Measurements from ENCODE around the gene ANKRD28.
"Not testable (repeated sequence)": the region's sequence is repeated elsewhere in the genome, so short reads cannot be mapped to it uniquely, and the experiment has no call there.

Gene ANKRD28
- total RNA-seq, result 117 to 137 reads per million in 2 experiments

DNA sequence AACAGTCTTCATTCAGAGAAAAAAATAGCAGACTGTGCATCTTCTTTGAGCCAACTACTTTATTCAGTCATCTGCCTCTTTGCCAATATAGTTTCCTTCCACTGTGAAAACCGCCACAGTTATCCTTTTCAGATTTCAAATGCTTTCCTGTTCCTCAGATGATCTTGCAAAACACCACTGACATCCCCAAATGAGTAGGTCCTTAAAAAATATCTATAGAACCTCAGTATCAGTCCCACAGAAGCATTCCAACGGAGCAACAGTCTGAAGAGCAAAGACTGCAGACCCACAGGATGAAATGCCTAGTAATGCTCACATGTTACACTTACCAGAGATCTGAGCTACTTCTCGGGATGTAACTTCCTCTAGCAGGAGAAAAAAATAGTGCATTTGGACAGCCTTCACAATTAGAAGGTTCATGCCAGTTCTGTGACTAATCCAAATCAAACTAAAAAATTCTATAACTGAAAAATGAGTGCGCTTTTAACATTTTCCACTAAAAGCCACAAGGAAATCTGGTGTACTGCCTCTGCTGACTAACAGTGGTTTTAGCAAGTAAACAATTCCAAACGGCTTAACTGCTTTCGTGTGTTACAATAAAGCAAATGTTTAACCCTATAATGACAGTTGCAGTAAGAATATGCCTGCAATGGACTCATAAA, at the start of gene ANKRD28:
ANKRD28 (minus strand) TSS at position 338 of the 662 bp plus-strand sequence. CDS start 1,458 bp downstream, outside the sequence.
- DNase-seq (ENCODE audit: low read depth), result no peak

DNA sequence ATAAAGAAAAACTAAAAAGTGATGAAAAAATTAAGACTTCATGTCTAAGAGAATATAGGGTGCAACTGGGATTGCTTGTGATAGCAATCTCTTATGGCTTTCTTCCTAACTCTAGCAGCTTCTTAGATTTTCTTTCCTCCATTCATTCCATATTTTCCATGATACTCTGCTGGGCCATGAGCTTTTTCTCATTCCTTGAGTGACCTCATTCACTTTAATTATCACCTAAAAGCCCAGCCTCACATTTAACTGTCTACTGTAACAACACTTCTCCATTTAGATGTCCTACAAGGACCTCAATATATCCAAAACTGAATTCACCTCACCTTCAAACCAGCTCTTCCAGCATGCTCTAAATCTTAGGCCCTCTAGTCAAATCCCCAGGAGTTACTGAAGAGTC, 49.5 kb upstream of the ANKRD28 start:
- DNase-seq (ENCODE audit: low read depth), result no peak

DNA sequence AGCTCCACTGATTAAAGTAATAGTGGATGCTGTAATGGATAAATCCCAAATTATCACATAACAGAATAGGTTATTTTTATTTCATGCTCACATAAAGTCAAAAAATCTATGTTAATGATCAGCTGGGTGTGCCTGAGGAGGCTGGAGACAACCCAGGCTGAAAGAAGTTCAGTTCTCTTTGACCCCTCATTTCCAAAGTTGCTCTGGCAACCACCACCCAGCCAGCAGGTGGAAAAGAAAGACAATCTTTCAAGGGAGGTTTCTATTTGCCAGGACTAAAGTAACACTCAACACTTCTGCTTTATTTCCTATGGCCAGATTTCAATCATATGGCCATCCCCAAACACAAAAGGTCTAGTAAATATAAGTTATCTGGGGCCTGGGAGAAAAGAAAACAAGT, 48.8 kb upstream of the ANKRD28 start:
- DNase-seq (ENCODE audit: low read depth), result no peak

DNA sequence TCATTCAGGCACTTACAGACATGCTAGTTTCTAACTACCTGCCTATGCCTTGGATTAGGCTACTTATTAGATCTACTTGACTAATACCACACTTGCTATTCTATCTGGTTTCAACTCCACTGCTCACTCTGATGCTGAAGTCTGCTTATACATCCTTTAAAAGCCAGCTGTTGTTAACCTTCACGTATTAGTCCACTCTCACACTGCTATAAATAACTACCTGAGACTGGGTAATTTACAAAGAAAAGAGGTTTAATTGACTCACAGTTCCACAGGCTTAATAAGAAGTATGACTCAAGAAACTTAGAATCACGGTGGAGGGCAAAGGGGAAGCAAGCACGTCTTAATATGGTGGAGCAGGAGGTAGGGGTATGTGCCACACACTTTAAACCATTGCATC, 47.7 kb upstream of the ANKRD28 start:
- DNase-seq (ENCODE audit: low read depth), result no peak

DNA sequence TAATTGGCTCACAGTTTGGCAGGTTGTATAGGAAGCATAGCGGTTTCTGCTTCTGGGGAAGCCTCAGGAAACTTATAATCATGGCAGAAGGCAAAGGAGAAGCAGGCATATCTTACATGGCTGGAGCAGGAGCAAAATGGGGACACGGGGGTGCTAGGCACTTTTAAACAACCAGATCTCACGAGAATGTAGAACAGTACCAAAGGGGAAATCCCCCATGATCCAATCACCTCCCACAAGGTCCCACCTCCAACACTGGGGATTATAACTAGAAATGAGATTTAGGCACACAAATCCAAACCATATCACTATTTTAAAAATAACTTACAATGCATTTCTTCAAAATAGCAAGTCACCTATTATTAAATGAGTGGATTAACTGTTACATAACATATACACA, 47.1 kb upstream of the ANKRD28 start:
- no peak for DNase-seq (ENCODE audit: low read depth)

DNA sequence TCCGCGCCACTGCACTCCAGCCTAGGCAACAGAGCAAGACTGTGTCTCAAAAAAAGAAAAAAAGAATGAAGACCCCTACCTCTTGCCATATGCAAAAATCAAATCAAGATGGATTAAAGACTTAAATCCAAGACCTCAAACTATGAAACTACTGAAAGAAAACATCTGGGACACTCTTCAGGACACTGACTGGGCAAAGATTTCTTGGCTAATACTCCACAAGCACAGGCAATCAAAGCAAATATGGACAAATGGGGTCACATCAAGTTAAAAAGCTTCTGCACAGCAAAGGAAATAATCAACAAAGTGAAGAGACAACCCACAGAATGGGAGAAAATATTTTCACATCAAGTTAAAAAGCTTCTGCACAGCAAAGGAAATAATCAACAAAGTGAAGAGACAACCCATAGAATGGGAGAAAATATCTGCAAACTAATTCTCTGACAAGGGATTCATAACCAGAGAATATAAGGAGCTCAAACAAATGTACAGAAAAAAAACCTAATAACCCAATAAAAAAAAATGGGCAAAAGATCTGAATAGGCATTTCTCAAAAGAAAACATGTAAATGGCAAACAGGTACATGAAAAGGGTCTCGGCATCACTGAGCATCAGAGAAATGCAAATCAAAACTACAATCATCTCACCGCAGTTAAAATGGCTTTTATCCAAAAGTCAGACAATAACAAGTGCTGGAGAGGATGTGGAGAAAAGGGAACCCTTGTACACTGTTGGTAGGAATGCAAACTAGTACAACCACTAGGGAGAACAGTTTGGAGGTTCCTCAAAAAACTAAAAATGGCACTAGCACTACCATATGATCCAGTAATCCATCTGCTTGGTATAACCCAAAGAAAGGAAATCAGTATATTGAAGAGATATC, 43.6 kb upstream of the ANKRD28 start:
- DNase-seq (ENCODE audit: low read depth), result not testable (repeated sequence)

DNA sequence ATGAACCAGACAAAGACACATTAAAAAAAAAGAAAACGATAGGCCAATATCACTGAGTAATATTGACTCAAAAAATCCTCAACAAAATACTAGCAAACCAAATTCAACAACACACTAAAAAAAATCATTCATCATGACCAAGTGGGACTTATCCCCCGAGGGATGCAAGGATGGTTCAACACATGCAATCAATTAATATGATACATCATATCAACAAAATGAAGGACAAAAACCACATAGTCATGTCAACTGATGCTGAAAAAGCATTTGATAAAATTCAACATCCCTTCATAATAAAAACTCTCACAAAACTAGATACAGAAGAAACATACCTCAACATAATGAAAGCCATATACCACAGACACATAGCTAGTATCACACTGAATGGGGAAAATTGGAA, 41.8 kb upstream of the ANKRD28 start:
- DNase-seq (ENCODE audit: low read depth), result no peak

DNA sequence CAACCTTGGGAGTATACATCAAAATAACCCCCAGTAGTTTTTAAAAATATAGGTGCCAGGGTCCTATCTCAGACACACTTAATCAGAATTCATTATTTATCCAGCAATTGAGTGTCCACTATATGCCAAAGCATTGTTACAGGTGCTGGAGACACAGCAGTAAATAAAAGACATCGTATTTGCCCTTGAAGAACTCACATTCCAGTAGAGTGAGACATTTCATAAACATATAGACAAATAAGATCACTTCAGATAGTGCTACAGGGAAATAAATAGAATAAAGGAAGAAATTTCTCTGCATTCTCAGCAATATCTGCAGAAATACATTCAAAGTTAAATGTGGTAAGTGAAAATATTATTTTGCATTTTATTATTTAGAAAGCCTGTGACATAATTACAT, 34.1 kb upstream of the ANKRD28 start:
- no peak for DNase-seq (ENCODE audit: low read depth)

DNA sequence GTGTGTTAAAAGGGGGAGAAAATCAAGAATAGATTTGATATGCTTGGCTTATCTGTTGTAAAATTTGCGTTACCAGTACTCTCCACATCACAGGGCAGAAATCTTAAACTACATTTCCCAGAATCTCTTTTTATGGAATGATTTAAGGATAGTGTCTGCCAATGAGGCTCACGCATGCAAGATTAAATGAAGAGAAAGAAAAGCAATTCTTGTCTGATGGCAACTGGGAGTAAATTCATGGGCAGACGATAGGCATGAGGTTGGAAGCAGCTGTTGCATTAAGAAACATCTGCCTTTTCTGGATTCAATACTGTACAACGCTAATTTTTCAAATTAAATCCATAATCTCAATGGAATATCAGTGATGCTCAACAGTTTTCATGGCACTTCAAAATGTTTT, 27.2 kb upstream of the ANKRD28 start:
- no peak for DNase-seq (ENCODE audit: low read depth)

DNA sequence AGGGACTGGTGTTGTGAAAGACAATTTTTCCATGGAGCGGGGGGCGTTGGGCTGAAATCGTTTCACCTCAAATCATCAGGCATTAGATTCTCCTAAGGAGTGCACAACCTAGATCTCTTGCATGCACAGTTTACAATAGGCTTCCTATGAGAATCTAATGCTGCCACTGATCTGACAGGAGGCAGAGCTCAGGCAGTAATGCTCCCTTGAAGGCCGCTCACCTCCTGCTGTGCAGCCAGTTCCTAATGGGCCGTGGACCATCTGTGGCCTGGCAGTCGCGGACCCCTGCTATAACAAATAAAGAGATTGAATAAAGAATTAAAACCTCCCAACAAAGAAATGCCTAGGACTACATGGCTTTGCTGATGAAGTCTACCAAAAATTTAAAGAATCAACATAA, 25.3 kb upstream of the ANKRD28 start:
- DNase-seq (ENCODE audit: low read depth), result no peak

DNA sequence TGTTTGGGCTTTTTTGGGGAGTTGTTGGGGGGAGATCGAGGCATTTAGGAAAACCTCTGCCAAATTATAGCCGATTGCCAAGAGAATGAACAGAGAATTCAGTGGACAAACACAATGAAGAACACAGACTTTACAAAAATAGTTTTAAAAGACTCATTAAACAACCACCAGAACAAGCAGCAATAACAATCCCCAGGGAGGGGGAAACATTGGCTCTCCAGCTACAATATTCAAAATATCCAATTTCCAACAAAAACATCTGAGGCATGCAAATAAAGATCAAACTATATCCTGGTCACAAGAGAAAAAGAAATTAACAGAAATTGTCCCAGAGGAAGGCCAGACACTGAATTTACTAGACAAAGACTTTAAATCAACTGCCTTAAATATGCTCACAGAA, 24.5 kb upstream of the ANKRD28 start:
- DNase-seq (ENCODE audit: low read depth), result no peak

DNA sequence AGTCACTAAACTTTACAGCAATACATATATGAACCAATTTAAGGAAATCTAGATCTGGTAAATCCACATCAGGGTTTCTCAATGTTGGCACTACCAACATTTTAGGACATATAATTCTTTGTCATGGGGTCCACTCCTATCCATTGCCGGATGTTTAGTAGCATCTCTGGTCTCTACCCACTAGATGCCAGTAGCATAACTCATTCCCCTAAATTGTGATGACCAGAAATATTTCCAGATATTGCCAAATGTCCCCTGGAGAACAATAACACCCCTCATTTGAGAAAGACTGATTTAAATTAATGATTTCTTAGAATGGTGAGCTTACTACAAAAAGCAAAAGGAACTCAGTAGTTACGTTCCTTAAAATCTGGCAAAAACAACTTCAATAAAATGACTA, 23.1 kb upstream of the ANKRD28 start:
- no peak for DNase-seq (ENCODE audit: low read depth)

DNA sequence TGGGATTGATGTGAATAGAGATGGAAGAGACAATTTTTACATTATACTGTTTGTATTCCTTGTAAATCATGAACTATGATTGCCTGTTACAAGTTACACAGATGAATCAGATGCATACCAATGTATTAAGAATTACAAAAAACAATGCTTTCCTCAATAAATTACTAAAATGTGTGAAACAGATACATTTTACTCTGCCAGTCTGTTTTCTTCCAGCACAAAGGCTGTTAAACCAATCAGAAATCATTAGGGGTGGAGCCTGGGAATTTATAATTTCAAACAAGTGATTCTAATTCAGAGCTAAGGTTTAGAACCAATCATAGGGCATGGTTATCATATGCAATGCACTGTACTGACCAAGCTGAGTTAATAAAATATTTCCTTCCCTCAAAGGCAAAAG, 21.8 kb upstream of the ANKRD28 start:
- DNase-seq (ENCODE audit: low read depth), result no peak

DNA sequence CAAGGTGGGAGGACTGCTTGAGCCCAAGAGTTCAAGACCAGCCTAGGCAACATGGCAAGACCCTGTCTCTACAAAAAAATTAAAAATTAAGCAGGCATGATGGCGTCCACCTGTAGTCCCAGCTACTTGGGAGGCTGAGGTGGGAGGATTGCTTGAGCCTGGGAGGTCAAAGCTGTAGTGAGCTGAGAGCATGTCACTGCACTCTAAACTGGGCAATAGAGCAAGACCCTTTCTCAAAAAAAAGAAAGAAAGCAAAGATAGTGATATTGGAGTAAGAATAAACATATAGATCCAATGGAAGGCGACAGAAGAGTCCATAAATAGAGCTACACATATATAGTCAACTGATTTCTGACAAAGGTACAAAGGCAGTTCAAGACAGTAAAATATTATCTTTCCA, 21.3 kb upstream of the ANKRD28 start:
- no peak for DNase-seq (ENCODE audit: low read depth)

DNA sequence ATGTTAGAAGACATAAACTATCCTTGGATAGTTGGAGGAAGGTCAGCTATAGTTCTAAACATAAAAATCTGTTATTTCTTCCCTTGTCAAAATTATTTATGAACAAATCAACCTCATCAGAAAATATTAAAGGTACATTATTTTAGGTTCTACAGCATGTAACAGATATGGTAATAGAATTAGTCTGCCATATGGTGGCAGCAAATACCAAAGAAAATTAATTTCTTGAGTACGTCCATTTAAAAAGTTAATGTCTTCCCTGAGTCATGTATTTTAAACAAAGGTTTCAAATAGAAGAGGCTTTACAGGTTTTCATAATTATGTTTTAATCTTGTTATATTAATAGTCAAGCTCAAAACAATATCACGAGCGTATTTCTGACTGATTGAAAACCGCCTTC, 17.9 kb upstream of the ANKRD28 start:
- DNase-seq (ENCODE audit: low read depth), result no peak

DNA sequence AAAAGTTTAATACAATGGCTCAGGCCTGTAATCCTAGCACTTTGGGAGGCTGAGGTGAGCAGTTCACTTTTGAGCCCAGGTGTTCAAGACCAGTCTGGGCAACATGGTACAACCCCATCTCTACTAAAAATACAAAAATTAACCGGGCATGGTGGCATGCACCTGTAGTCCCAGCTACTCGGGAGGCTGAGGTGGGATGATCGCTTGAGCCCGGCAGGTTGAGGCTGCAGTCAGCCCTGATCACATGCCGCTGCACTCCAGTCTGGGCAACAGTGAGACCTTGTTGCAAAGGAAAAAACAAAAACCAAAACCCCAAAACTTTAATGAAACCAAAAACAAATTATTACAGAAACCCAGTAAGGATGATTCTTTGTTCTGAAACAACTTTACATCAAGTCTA, 15.3 kb upstream of the ANKRD28 start:
- DNase-seq (ENCODE audit: low read depth), result not testable (repeated sequence)

DNA sequence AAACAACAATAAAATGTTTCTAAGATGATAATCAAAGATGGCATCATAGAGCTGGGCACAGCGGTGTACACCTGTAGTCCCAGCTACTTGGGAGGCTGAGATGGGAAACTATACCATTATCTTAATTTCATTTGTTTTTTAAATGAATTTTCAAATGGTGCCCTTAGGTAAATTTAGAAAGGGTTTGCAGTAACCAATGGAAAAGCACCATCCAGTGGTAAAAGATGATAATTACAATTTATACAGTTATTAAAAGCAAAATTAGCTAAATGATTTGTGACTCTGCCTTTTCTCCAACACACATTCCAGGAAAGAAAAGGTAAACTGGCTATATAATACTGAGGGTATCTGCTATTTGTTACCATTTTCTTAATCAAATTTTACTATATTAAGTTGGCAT, 14.4 kb upstream of the ANKRD28 start:
- no peak for DNase-seq (ENCODE audit: low read depth)

DNA sequence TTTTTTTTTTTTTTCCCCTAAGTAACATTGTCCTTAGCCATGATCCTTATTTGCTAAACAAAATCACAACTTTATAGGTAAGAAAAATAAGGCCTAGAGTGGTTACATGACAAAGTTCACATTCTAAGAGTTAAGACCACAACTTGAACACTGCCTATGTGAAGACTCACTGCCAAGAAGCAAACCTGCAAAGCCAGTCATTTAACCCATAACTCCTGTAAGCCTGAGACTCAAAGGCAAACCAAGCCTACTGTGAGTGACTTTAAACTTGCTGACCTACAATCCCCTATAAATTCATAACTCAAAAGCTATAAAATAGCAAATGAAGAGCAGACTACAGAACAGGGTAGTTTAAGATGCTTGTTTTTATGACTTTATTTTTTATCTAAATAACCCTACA, 12.9 kb upstream of the ANKRD28 start:
- DNase-seq (ENCODE audit: low read depth), result no peak

DNA sequence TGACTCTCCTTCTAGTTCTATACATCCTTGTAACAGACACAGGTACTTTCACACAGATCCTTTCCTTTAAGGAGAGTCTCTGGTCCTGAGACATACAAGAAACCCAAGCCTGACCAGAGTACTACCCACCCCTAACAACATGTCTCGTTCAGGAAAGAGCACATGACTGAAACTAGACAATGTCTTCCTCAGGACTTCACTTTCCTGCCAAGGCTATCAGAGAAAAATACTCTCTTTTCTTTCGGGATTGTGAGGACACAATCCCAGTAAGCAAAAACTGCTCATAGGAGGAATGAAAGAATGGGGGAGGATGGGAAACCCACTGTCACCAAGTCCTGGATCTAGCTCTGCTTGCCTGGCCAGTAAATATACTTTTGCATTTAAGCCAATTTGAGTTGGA, 11.5 kb upstream of the ANKRD28 start:
- no peak for DNase-seq (ENCODE audit: low read depth)

DNA sequence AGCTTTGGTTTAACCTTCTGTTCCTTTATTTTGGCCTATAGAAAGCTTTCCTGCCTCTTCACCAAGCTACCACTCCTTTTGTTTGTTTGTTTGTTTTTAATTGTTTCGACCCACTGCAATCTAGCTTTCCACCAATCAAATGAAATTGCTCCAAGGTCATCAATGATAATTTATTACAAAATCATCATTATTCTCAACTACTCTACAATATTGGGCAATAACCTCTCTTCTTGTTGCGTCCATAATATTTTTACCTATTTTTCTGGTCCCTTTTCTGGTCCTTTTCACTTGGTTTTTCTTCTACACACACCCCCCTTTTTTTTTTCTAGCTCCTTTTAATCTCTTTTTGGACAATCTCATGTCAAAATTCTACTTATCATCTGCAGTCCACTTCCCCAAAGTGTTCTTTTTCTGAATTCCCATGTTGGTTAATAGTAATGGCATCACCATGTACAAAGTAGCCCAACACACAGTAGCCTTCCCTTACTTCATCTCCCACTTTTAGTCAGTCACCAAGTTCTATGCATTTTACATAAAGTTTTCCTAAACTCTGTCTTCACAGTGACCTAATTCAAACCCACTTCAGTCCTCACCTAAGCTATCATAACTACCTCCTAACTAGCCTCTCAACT, 11.0 kb upstream of the ANKRD28 start:
- no peak for DNase-seq (ENCODE audit: low read depth)

DNA sequence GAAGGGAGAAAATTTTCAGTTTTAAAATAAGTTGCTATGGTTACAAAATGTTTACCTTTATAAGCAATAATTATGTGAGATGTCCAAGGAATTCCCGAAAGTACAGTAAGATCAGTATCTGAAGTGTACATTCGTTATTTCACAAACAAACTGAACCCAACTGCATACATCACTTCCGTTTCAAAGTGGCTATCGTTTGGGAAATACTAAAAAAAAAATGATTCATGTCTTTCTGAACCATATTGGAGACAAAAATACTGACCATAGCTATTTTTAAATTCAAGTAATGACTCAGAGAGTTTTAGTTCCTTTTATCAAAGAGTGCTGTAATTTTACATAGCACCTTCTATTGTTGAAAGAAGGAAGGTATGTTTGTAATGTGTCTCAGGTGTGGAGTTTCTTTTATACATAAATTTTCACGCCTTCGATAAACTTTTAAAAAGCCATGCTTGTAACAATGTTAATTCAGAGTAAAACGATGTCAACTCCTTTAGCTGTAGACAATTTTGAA, 8.0 kb upstream of the ANKRD28 start:
- DNase-seq (ENCODE audit: low read depth), result no peak

DNA sequence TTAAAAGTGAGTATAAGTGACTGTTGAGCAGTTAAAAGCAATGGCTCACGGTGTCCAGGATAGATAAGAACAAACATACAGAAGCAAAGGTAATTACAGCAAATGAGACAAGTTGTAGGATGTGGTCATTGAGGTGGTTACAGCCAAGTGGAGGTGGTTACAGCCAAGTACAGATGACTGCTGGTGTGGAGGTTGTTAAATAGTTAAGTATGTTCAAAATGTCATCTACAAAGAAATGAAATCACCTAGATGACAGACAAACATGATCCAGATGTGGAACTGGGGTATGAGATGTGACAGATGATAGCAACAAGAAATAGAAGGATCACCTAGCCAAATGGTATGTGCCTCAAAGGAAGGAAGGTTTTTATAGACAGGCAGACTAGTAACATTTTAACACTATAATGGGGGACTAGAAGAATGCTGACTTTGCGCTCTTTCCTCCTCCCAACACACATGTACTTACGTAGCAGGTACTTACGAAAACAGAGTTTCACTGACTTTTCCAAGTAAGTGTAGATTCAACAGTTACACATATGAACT, 6.8 kb upstream of the ANKRD28 start:
- no peak for DNase-seq (ENCODE audit: low read depth)

DNA sequence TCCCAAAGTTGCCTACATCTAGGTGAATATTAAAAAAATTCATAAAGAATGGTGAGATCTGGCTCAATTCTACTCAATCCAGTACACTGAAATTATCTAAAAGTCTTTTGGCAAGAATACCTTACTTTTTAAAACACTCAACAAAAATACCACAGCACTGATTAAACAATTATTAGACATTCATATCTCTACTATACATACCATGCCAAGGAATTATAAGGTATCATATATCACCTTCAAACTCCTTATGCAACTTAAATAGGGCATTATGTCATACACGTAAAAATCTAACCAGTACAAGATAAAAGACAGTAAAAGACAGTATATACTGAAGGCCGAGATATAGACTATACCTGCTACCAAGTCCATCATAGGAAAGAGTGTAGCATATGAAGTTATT, 6.1 kb upstream of the ANKRD28 start:
- DNase-seq (ENCODE audit: low read depth), result no peak

Measured in T follicular helper cell (primary cell).